Panc1 (cell line): ENCODE data around the gene SYT17. TPM values are rescaled to one million over a fixed set of nuclear protein-coding genes. Genes with fewer than 3 reads are reported as not detected.
A peak's percentile ranks its signal among the peaks of the same experiment; 100 is the strongest.

Experiments
- ATAC-seq: fragments of 200-7000 bp; cut with Tn5 transposase; 2 replicates; pipeline ENCODE4 v1.9.1; 2020; ENCODE audit warnings: mild to moderate bottlenecking, moderate library complexity
- BruUV-seq: library from RNA; stranded (reverse); fragments of 400-500 nt; replicated peaks from 2 replicates; lab custom pipeline; 2021; lab: Mats Ljungman, UMichigan
- CTCF ChIA-PET: fragments of 300-600 bp; sonication (Branson Sonifier 250); formaldehyde crosslinking; loops from one replicate; lab custom pipeline; 2022; ENCODE audit warnings: antibody characterized with exemption; lab: Charles Lee
- POLR2A ChIA-PET: fragments of 300-600 bp; sonication (Branson Sonifier 250); formaldehyde crosslinking; loops from one replicate; lab custom pipeline; 2022; ENCODE audit warnings: antibody characterized with exemption; lab: Charles Lee
- DNase-seq: peaks from one replicate; pipeline ENCODE4 v3.0.0-alpha.2; 2010; ENCODE audit warnings: low read depth, low spot score
- H3K27ac ChIP-seq: 2 replicates; pipeline ENCODE4 v1.5.1; 2011; ENCODE audit warnings: mild to moderate bottlenecking, low read length, inconsistent platforms
- H3K27me3 ChIP-seq: fragments of 200-500 bp; sonication (Bioruptor generic); 2 replicates; pipeline ENCODE4 v1.6.0; 2014; ENCODE audit warnings: low read length, inconsistent platforms; ENCODE audit not compliant: control insufficient read depth, insufficient read depth
- H3K36me3 ChIP-seq: fragments of 200-500 bp; sonication (Bioruptor generic); 2 replicates; pipeline ENCODE4 v1.5.1; 2014; ENCODE audit warnings: inconsistent platforms, mild to moderate bottlenecking, low read length, moderate library complexity; ENCODE audit not compliant: control insufficient read depth, insufficient read depth
- H3K4me1 ChIP-seq: 2 replicates; pipeline ENCODE4 v1.5.1; 2011; ENCODE audit warnings: inconsistent platforms, mild to moderate bottlenecking, low read length, moderate library complexity; ENCODE audit not compliant: control insufficient read depth, insufficient read depth
- H3K4me3 ChIP-seq, 2 experiments: 2 replicates each; pipeline ENCODE4 v1.5.1; 2011 to 2012; ENCODE audit warnings: low read depth in 2 of 2, low read length in 2 of 2, mild to moderate bottlenecking in 2 of 2, inconsistent platforms in 1 of 2, moderate library complexity in 1 of 2
- H3K9me3 ChIP-seq: fragments of 200-500 bp; sonication (Bioruptor generic); 2 replicates; pipeline ENCODE4 v1.5.1; 2014; ENCODE audit warnings: low read depth, mild to moderate bottlenecking, inconsistent platforms, low read length, moderate library complexity; ENCODE audit not compliant: control insufficient read depth, insufficient read depth
- CTCF ChIP-seq: fragments of 450-650 bp; IDR thresholded peaks from 2 replicates; pipeline ENCODE4 v1.5.1; 2017; ENCODE audit warnings: mild to moderate bottlenecking
- POLR2AphosphoS5 ChIP-seq: IDR thresholded peaks from 2 replicates; pipeline ENCODE4 v1.6.1; 2012; ENCODE audit warnings: mild to moderate bottlenecking, low read depth, low read length, moderate library complexity
- REST ChIP-seq, 2 experiments: IDR thresholded peaks; 2 replicates each; pipeline ENCODE4 v1.6.1; 2011 to 2012; ENCODE audit warnings: low read depth in 2 of 2, control low read depth in 1 of 2, low read length in 1 of 2, mild to moderate bottlenecking in 1 of 2, moderate library complexity in 1 of 2; ENCODE audit not compliant: insufficient read depth in 1 of 2
- SIN3A ChIP-seq: IDR thresholded peaks from 2 replicates; pipeline ENCODE4 v1.6.1; 2012; ENCODE audit warnings: low read depth, mild to moderate bottlenecking, low read length, moderate library complexity, borderline replicate concordance; ENCODE audit not compliant: insufficient read depth
- TCF7L2 ChIP-seq: IDR thresholded peaks from 2 replicates; pipeline ENCODE4 v1.6.1; 2011; ENCODE audit warnings: mild to moderate bottlenecking, low read depth, low read length, inconsistent platforms
- in situ Hi-C: cut with HindIII; loops from 2 replicates; pipeline ENCODE4 v1.10.0; 2016; ENCODE audit warnings: low sequenced_read_pairs, low pct_unique_long_range_greater_than_20kb
- intact Hi-C: fragments of 100-400 bp; cut with micrococcal nuclease; formaldehyde crosslinking; loops from one replicate; pipeline ENCODE4 v1.10.0; 2022; ENCODE audit not compliant: unreplicated experiment
- total RNA-seq: library from RNA; stranded (reverse); gene quantifications from one replicate; pipeline ENCODE4 v1.2.1, GENCODE V29; 2021; ENCODE audit not compliant: unreplicated experiment

SYT17 gene
- total RNA-seq, 1 experiment from 2014 or later, result 5.4 TPM

DNA sequence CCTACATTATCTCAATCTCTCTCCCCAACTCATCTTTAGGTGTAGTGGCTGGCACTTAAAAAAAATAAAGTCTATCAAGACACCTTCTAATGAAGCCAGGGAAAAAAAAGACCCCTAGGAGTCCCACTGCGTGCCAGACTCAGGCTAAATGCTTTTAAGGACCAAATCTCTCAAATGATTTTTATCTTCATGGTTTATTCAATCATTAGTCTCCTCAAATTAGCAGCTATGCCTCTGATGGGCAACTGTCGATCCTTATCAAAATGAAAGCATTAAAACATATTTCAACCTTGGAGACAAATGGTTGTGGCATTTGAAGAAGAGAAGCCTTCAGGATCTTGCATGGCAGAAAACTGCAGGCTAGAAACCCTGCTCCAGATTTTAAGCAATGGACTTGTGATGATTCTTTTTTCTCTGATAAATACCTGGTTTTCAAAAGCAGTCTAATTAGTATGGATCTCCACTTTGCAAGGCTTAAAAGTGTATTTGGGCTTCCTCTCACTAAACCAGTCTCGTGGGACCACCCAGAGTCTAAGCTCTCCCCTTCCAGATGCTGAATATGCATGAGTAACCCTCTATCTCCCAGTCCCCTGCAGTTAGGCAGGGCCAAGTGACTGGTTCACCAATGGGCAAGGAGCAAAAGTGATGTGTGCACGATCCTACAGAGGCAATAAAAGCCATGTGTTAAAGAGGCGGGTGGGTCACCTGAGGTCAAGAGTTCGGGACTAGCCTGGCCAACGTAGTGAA lies 39.4 kb upstream of the SYT17 start:
- in situ Hi-C loops, result no loop called here
- no TSS peak for BruUV-seq
- no peaks in the 10 kb centered on the region for H3K27me3 ChIP-seq
- CTCF ChIA-PET, result no interaction called here
- peaks cover 37% of the 10 kb centered on the region for H3K4me1 ChIP-seq
- ATAC-seq (no peak), DNase-seq (no peak)
- intact Hi-C loops, result no loop called here
- POLR2A ChIA-PET, result no interaction called here
- H3K4me3 ChIP-seq, result no peak overlapping the region
- H3K36me3 ChIP-seq, result no peaks in the 10 kb centered on the region
- H3K27ac ChIP-seq, result peak overlapping the region; percentile 25; the same call in 1 of the 2 replicates
- H3K9me3 ChIP-seq, result no peaks in the 10 kb centered on the region
- TF ChIP-seq CTCF (no peak), REST (IDR thresholded peaks at IDR 0.05; ENCODE audit: insufficient read depth in 1 of 2, low read depth in 2 of 2, low read length in 1 of 2) (no peak), TCF7L2 (no peak), SIN3A (no peak), POLR2AphosphoS5 (no peak)

DNA sequence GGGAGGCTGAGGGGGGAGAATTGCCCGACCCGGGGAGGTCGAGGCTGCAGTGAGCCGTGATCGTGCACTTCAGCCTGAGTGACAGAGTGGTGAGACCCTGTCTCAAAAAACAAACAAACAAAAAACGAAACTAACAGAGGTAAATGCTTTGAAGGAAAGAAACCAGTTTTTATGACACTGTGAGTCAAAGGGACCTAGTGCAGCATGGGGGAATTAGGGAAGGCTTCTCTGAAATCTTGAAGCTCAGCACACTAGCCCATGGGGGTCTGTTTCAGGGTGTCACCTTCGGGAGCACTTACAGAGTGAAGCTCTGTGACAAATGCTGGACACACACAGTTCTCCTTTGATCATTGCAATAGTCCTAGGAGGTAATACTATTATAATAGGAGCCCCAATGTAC lies 37.7 kb upstream of the SYT17 start:
- intact Hi-C loops (no loop called here), in situ Hi-C loops (no loop called here)
- ATAC-seq, result peak; percentile 23; the same call in 1 of the 2 replicates
- Histone ChIP-seq H3K27ac (peak overlapping the region; percentile 77), H3K4me1 (peaks cover 37% of the 10 kb centered on the region), H3K4me3 (peak overlapping the region in 1 of 2 experiments; percentile 32; a peak in 2 of 4 replicates), H3K9me3 (no peaks in the 10 kb centered on the region), H3K36me3 (no peaks in the 10 kb centered on the region), H3K27me3 (no peaks in the 10 kb centered on the region)
- ChIA-PET POLR2A (no interaction called here), CTCF (interaction anchor here (0.6 kb wide), 1 partner anchor 44 kb away, joined by 6 read pairs; no protein-coding TSS in a partner anchor)
- BruUV-seq, result no TSS peak
- no peak for TF ChIP-seq POLR2AphosphoS5
- no peak for TF ChIP-seq REST (IDR thresholded peaks at IDR 0.05; ENCODE audit: insufficient read depth in 1 of 2, low read depth in 2 of 2, low read length in 1 of 2)
- TF ChIP-seq TCF7L2, result no peak
- no peak for TF ChIP-seq CTCF
- DNase-seq, result no peak
